ENCODE data around the gene LRRFIP2.

The LRRFIP2 gene

GRCh38 chr3:37040231-37040630 is 134.2 kb downstream of the LRRFIP2 start:
- intact Hi-C loops (cut with DNase I): no loop called here

GRCh38 chr3:37039161-37039846 is 135.1 kb downstream of the LRRFIP2 start:
- intact Hi-C loops (cut with DNase I): no loop called here
- DNase-seq: no peak

More at GRCh38 chr3:37040231-37040630, 134.2 kb downstream of the LRRFIP2 start:
- DNase-seq: no peak

GRCh38 chr3:37037352-37037751 is 137.0 kb downstream of the LRRFIP2 start:
- no peak for DNase-seq
- intact Hi-C loops (cut with DNase I): no loop called here

GRCh38 chr3:37032961-37033360 is 141.4 kb downstream of the LRRFIP2 start:
- intact Hi-C loops (cut with DNase I): no loop called here
- peak in 36 of 42 donors; percentile 9 to 76 (median 40) for DNase-seq

- peak in 1 of 42 donors; percentile 4 for DNase-seq
- intact Hi-C loops (cut with DNase I): no loop called here
Observed at GRCh38 chr3:37031096-37031682, 143.2 kb downstream of the LRRFIP2 start.

- DNase-seq: no peak
- intact Hi-C loops (cut with DNase I): no loop called here
Observed at GRCh38 chr3:37030588-37030987, 143.8 kb downstream of the LRRFIP2 start.

GRCh38 chr3:37029516-37030163 is 144.7 kb downstream of the LRRFIP2 start:
- no peak for DNase-seq
- intact Hi-C loops (cut with DNase I): loop anchor here (10.0 kb wide), 1 partner anchor 185 kb away; no protein-coding TSS in a partner anchor

GRCh38 chr3:37029111-37029510 is 145.3 kb downstream of the LRRFIP2 start:
- DNase-seq: no peak
- intact Hi-C loops (cut with DNase I): loop anchor here (10.0 kb wide), 1 partner anchor 186 kb away; no protein-coding TSS in a partner anchor

GRCh38 chr3:37028329-37028728 is 146.1 kb downstream of the LRRFIP2 start:
- intact Hi-C loops (cut with DNase I): loop anchor here (10.0 kb wide), 1 partner anchor 186 kb away; no protein-coding TSS in a partner anchor

GRCh38 chr3:37026851-37027250 is 147.5 kb downstream of the LRRFIP2 start:
- intact Hi-C loops (cut with DNase I): loop anchor here (10.0 kb wide), 1 partner anchor 188 kb away; no protein-coding TSS in a partner anchor
- DNase-seq: no peak

More at GRCh38 chr3:37028329-37028728, 146.1 kb downstream of the LRRFIP2 start:
- peak in 5 of 42 donors; percentile 11 to 34 (median 19) for DNase-seq

GRCh38 chr3:37025561-37026335 is 148.6 kb downstream of the LRRFIP2 start:
- intact Hi-C loops (cut with DNase I): loop anchor here (10.0 kb wide), 1 partner anchor 189 kb away; no protein-coding TSS in a partner anchor
- DNase-seq: no peak

- intact Hi-C loops (cut with DNase I): loop anchor here (10.0 kb wide), 1 partner anchor 190 kb away; no protein-coding TSS in a partner anchor
- DNase-seq: no peak
Observed at GRCh38 chr3:37024820-37025405, 149.5 kb downstream of the LRRFIP2 start.

- intact Hi-C loops (cut with DNase I): loop anchor here (10.0 kb wide), 1 partner anchor 191 kb away; no protein-coding TSS in a partner anchor
- no peak for DNase-seq
Observed at GRCh38 chr3:37024092-37024491, 150.3 kb downstream of the LRRFIP2 start.

GRCh38 chr3:37017683-37018082 is 156.7 kb downstream of the LRRFIP2 start:
- no peak for DNase-seq
- intact Hi-C loops (cut with DNase I): no loop called here

GRCh38 chr3:37016903-37017302 is 157.5 kb downstream of the LRRFIP2 start:
- intact Hi-C loops (cut with DNase I): no loop called here
- DNase-seq: no peak

- DNase-seq: no peak
- intact Hi-C loops (cut with DNase I): no loop called here
Observed at GRCh38 chr3:37015642-37016041, 158.7 kb downstream of the LRRFIP2 start.

GRCh38 chr3:37014620-37015019 is 159.8 kb downstream of the LRRFIP2 start:
- intact Hi-C loops (cut with DNase I): no loop called here

More at GRCh38 chr3:37014620-37015019, 159.8 kb downstream of the LRRFIP2 start:
- no peak for DNase-seq

All from head of caudate nucleus (tissue), 42 donors.